ENCODE measurements around the gene PRSS22.

PRSS22 gene

DNA sequence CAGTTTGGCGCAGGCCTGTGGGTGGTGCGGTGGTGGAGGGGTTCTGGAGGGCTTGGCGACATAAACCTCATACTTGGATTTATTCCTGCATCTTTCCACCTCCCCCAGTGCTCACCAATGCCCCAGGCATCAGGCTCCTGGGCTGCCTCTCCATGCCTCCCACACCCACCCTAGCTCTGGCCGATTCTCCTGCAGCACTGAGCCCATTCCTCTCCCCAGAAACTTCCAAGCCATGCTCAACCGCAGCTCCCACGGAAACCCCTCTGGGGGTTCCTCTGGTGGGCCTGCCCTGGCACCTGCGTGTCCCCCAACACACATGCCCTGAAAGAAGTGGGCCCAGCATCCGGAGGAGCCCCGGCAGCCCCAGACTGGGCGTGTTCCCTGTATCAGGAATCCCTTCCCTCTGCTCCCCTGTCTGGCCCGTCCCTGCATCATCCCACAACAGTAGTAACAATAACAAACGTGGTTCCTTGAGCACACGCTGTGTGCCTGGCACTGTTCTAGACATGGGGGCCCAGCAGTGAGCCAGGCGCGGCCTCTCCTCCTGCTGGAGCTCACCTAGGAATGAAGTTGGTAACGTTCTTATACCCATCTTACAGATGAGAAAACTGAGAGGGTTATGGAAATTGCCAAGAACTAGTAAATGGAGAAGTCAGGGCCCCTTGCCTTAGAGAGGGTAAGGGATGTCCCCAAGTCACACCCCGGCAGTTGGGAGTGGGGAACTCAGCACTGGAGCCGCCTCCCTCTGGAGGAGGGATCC lies 38.6 kb downstream of the PRSS22 start:
- H3K4me3 ChIP-seq (ENCODE audit: low read length in 2 of 2), result no peak overlapping the region
- H3K36me3 ChIP-seq (ENCODE audit: control insufficient read depth in 2 of 2, insufficient read depth in 2 of 2, low read length in 2 of 2), result no peaks in the 10 kb centered on the region
- H3K9me3 ChIP-seq (ENCODE audit: control insufficient read depth in 2 of 2, low read length in 2 of 2), result no peaks in the 10 kb centered on the region
- H3K4me1 ChIP-seq (ENCODE audit: control insufficient read depth, insufficient read depth, low read length), result no peaks in the 10 kb centered on the region
- H3K9ac ChIP-seq (ENCODE audit: low read length in 2 of 2), result no peak overlapping the region
- no peak overlapping the region for H3K27ac ChIP-seq (ENCODE audit: low read length)
- peaks cover 15 to 16% of the 10 kb centered on the region in 2 donors for H3K27me3 ChIP-seq (ENCODE audit: control insufficient read depth in 1 of 2, insufficient read depth in 2 of 2, low read length in 2 of 2)

DNA sequence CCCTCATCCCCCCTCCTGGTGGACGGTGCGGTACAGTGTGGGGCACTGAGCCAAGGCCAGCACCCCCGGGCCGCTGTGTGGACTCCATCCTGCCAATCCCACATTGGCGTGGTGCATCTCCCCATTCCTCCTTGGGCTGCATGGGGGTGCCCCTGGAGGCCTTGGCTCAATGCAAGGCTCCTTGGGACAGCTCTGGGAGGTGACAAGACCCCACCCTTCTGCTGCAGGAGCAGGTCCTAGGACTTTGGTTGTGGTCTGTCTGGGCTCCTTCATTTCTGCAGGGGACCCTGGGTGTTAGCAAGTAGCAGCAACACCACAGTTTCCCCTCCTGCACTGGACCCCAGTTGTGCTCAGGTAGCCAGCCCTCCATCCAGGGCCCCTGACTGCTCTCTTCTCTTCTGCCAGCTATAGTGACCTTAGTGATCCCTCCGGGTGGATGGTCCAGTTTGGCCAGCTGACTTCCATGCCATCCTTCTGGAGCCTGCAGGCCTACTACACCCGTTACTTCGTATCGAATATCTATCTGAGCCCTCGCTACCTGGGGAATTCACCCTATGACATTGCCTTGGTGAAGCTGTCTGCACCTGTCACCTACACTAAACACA lies 39.6 kb downstream of the PRSS22 start:
- peaks cover 15 to 16% of the 10 kb centered on the region in 2 donors for H3K27me3 ChIP-seq (ENCODE audit: control insufficient read depth in 1 of 2, insufficient read depth in 2 of 2, low read length in 2 of 2)
- H3K36me3 ChIP-seq (ENCODE audit: control insufficient read depth in 2 of 2, insufficient read depth in 2 of 2, low read length in 2 of 2), result no peaks in the 10 kb centered on the region
- H3K9ac ChIP-seq (ENCODE audit: low read length in 2 of 2), result no peak overlapping the region

GRCh38 chr16:2817340-2818271 lies 40.4 kb downstream of the PRSS22 start:
- Histone ChIP-seq H3K27ac (ENCODE audit: low read length) (no peak overlapping the region), H3K36me3 (ENCODE audit: control insufficient read depth in 2 of 2, insufficient read depth in 2 of 2, low read length in 2 of 2) (no peaks in the 10 kb centered on the region), H3K27me3 (ENCODE audit: control insufficient read depth in 1 of 2, insufficient read depth in 2 of 2, low read length in 2 of 2) (peaks cover 15 to 16% of the 10 kb centered on the region in 2 donors), H3K9ac (ENCODE audit: low read length in 2 of 2) (no peak overlapping the region), H3K9me3 (ENCODE audit: control insufficient read depth in 2 of 2, low read length in 2 of 2) (no peaks in the 10 kb centered on the region), H3K4me1 (ENCODE audit: control insufficient read depth, insufficient read depth, low read length) (no peaks in the 10 kb centered on the region), H3K4me3 (ENCODE audit: low read length in 2 of 2) (no peak overlapping the region)

More for the DNA sequence above, 39.6 kb downstream of the PRSS22 start:
- no peaks in the 10 kb centered on the region for H3K9me3 ChIP-seq (ENCODE audit: control insufficient read depth in 2 of 2, low read length in 2 of 2)
- H3K4me1 ChIP-seq (ENCODE audit: control insufficient read depth, insufficient read depth, low read length), result no peaks in the 10 kb centered on the region
- H3K27ac ChIP-seq (ENCODE audit: low read length), result no peak overlapping the region
- no peak overlapping the region for H3K4me3 ChIP-seq (ENCODE audit: low read length in 2 of 2)

GRCh38 chr16:2816751-2817339 lies 41.1 kb downstream of the PRSS22 start, which contains the start of gene PRSS21:
Gene PRSS21 (plus strand): TSS chr16:2817237. CDS start chr16:2817269, 32 bp downstream.
- no peak within 1 kb of the TSS for H3K4me3 ChIP-seq (ENCODE audit: low read length in 2 of 2)
- H3K4me1 ChIP-seq (ENCODE audit: control insufficient read depth, insufficient read depth, low read length), result no peaks in the 10 kb centered on the region
- H3K27me3 ChIP-seq (ENCODE audit: control insufficient read depth in 1 of 2, insufficient read depth in 2 of 2, low read length in 2 of 2), result peaks cover 17 to 21% of the 10 kb centered on the region in 2 donors
- no peaks in the 10 kb centered on the region for H3K36me3 ChIP-seq (ENCODE audit: control insufficient read depth in 2 of 2, insufficient read depth in 2 of 2, low read length in 2 of 2)
- no peak within 1 kb of the TSS for H3K27ac ChIP-seq (ENCODE audit: low read length)
- H3K9ac ChIP-seq (ENCODE audit: low read length in 2 of 2), result no peak within 1 kb of the TSS
- H3K9me3 ChIP-seq (ENCODE audit: control insufficient read depth in 2 of 2, low read length in 2 of 2), result no peaks in the 10 kb centered on the region

- Histone ChIP-seq H3K4me3 (ENCODE audit: low read length in 2 of 2) (no peak overlapping the region), H3K27me3 (ENCODE audit: control insufficient read depth in 1 of 2, insufficient read depth in 2 of 2, low read length in 2 of 2) (peaks cover 20 to 26% of the 10 kb centered on the region in 2 donors), H3K27ac (ENCODE audit: low read length) (no peak overlapping the region), H3K4me1 (ENCODE audit: control insufficient read depth, insufficient read depth, low read length) (no peaks in the 10 kb centered on the region), H3K9me3 (ENCODE audit: control insufficient read depth in 2 of 2, low read length in 2 of 2) (no peaks in the 10 kb centered on the region), H3K9ac (ENCODE audit: low read length in 2 of 2) (no peak overlapping the region), H3K36me3 (ENCODE audit: control insufficient read depth in 2 of 2, insufficient read depth in 2 of 2, low read length in 2 of 2) (no peaks in the 10 kb centered on the region)
These were observed 42.6 kb downstream of the PRSS22 start for GRCh38 chr16:2815299-2815771.

- no peak overlapping the region for H3K4me3 ChIP-seq (ENCODE audit: low read length in 2 of 2)
- H3K36me3 ChIP-seq (ENCODE audit: control insufficient read depth in 2 of 2, insufficient read depth in 2 of 2, low read length in 2 of 2), result no peaks in the 10 kb centered on the region
- no peak overlapping the region for H3K27ac ChIP-seq (ENCODE audit: low read length)
- no peaks in the 10 kb centered on the region for H3K9me3 ChIP-seq (ENCODE audit: control insufficient read depth in 2 of 2, low read length in 2 of 2)
- no peak overlapping the region for H3K9ac ChIP-seq (ENCODE audit: low read length in 2 of 2)
- H3K4me1 ChIP-seq (ENCODE audit: control insufficient read depth, insufficient read depth, low read length), result no peaks in the 10 kb centered on the region
- H3K27me3 ChIP-seq (ENCODE audit: control insufficient read depth in 1 of 2, insufficient read depth in 2 of 2, low read length in 2 of 2), result peaks cover 20 to 23% of the 10 kb centered on the region in 2 donors
These were observed 43.2 kb downstream of the PRSS22 start for GRCh38 chr16:2814551-2815298.

- H3K4me3 ChIP-seq (ENCODE audit: low read length in 2 of 2), result no peak overlapping the region
These were observed 44.2 kb downstream of the PRSS22 start for GRCh38 chr16:2813771-2814221.

DNA sequence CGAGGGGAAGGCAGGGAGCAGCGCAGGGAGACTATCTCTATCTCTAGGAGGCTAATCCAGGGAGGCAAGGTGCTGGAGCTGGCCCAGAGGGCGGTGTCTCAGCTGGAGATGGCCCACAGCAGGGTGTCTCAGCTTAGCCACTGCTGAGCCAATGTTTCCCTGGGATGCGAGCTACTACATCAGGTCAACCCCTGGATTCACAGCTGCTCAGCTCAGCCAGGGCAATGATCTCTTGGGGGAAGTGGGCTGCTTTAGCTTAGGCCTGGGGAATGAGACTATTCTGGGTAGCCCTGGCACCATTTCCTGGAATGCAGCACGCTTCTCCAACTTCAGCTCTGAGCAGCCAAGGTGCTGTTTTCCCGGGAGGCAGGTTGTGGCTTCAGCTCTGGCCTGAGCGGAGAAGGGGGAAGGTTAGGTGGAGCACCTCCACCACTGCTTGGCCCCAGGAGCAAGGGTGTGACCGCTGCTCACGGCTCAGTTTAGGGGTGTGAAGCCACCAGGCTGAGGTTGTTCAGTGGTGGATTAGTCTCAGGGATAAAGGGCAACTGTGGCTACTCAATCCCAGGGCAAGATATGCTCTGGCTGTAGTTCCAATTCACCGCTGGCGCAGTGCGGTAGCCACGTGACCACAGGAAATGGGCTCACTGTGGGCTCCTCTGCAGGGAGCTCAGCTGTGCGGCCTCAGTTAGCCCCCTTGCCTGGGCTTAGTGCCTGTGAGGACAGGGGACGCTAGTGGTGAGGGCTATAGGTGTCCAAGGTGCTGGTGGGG lies 46.1 kb downstream of the PRSS22 start:
- peaks cover 17 to 19% of the 10 kb centered on the region in 2 donors for H3K27me3 ChIP-seq (ENCODE audit: control insufficient read depth in 1 of 2, insufficient read depth in 2 of 2, low read length in 2 of 2)
- H3K27ac ChIP-seq (ENCODE audit: low read length), result no peak overlapping the region
- H3K36me3 ChIP-seq (ENCODE audit: control insufficient read depth in 2 of 2, insufficient read depth in 2 of 2, low read length in 2 of 2), result no peaks in the 10 kb centered on the region
- H3K9ac ChIP-seq (ENCODE audit: low read length in 2 of 2), result no peak overlapping the region
- H3K9me3 ChIP-seq (ENCODE audit: control insufficient read depth in 2 of 2, low read length in 2 of 2), result no peaks in the 10 kb centered on the region
- H3K4me1 ChIP-seq (ENCODE audit: control insufficient read depth, insufficient read depth, low read length), result no peaks in the 10 kb centered on the region
- no peak overlapping the region for H3K4me3 ChIP-seq (ENCODE audit: low read length in 2 of 2)

More at GRCh38 chr16:2813771-2814221, 44.2 kb downstream of the PRSS22 start:
- no peaks in the 10 kb centered on the region for H3K36me3 ChIP-seq (ENCODE audit: control insufficient read depth in 2 of 2, insufficient read depth in 2 of 2, low read length in 2 of 2)
- H3K4me1 ChIP-seq (ENCODE audit: control insufficient read depth, insufficient read depth, low read length), result no peaks in the 10 kb centered on the region
- no peak overlapping the region for H3K27ac ChIP-seq (ENCODE audit: low read length)
- no peaks in the 10 kb centered on the region for H3K9me3 ChIP-seq (ENCODE audit: control insufficient read depth in 2 of 2, low read length in 2 of 2)
- peaks cover 16 to 18% of the 10 kb centered on the region in 2 donors for H3K27me3 ChIP-seq (ENCODE audit: control insufficient read depth in 1 of 2, insufficient read depth in 2 of 2, low read length in 2 of 2)
- H3K9ac ChIP-seq (ENCODE audit: low read length in 2 of 2), result no peak overlapping the region

- Histone ChIP-seq H3K36me3 (ENCODE audit: control insufficient read depth in 2 of 2, insufficient read depth in 2 of 2, low read length in 2 of 2) (no peaks in the 10 kb centered on the region), H3K27me3 (ENCODE audit: control insufficient read depth in 1 of 2, insufficient read depth in 2 of 2, low read length in 2 of 2) (peaks cover 15 to 19% of the 10 kb centered on the region in 2 donors), H3K4me1 (ENCODE audit: control insufficient read depth, insufficient read depth, low read length) (no peaks in the 10 kb centered on the region), H3K4me3 (ENCODE audit: low read length in 2 of 2) (no peak overlapping the region), H3K27ac (ENCODE audit: low read length) (no peak overlapping the region), H3K9ac (ENCODE audit: low read length in 2 of 2) (no peak overlapping the region), H3K9me3 (ENCODE audit: control insufficient read depth in 2 of 2, low read length in 2 of 2) (no peaks in the 10 kb centered on the region)
These were observed 47.3 kb downstream of the PRSS22 start for GRCh38 chr16:2810651-2811050.

Measured in stomach smooth muscle (tissue), 2 donors.